ENCODE measurements around the gene GFY. TPM values are rescaled to one million over a fixed set of nuclear protein-coding genes. Genes with fewer than 3 reads are reported as not detected.

The GFY gene
- total RNA-seq, 1 donor from 2014 or later, result not detected

- Mint-ChIP-seq H3K27ac (no peak overlapping the region), H3K9me3 (no peaks in the 10 kb centered on the region), H3K4me3 (no peak overlapping the region), H3K36me3 (no peaks in the 10 kb centered on the region), H3K4me1 (peaks cover 5% of the 10 kb centered on the region), H3K27me3 (ENCODE audit: low read depth) (peaks cover 99% of the 10 kb centered on the region)
- no peak for DNase-seq (ENCODE audit: low spot score in 2 of 2, unreplicated experiment in 2 of 2)
- no peak for TF ChIP-seq CTCF (IDR thresholded peaks at IDR 0.05; ENCODE audit: unreplicated experiment)
These were observed 10.5 kb downstream of the GFY start for GRCh38 chr19:49435670-49436069.

- Mint-ChIP-seq H3K27me3 (ENCODE audit: low read depth) (peaks cover 97% of the 10 kb centered on the region), H3K36me3 (no peaks in the 10 kb centered on the region), H3K9me3 (no peaks in the 10 kb centered on the region), H3K27ac (no peak overlapping the region), H3K4me1 (peaks cover 9% of the 10 kb centered on the region), H3K4me3 (no peak overlapping the region)
- TF ChIP-seq CTCF (IDR thresholded peaks at IDR 0.05; ENCODE audit: unreplicated experiment), result no peak
- DNase-seq (ENCODE audit: low spot score in 2 of 2, unreplicated experiment in 2 of 2), result peak in 1 of 2 experiments; percentile 50
These were observed 11.3 kb downstream of the GFY start for GRCh38 chr19:49436381-49437017.

- no peak overlapping the region for H3K27ac Mint-ChIP-seq
These were observed 12.0 kb downstream of the GFY start for GRCh38 chr19:49437231-49437630.

GRCh38 chr19:49438261-49438660 lies 13.1 kb downstream of the GFY start:
- H3K9me3 Mint-ChIP-seq, result no peaks in the 10 kb centered on the region
- TF ChIP-seq CTCF (IDR thresholded peaks at IDR 0.05; ENCODE audit: unreplicated experiment), result no peak
- DNase-seq (ENCODE audit: low spot score in 2 of 2, unreplicated experiment in 2 of 2), result no peak
- peaks cover 97% of the 10 kb centered on the region for H3K27me3 Mint-ChIP-seq (ENCODE audit: low read depth)
- no peak overlapping the region for H3K4me3 Mint-ChIP-seq
- no peaks in the 10 kb centered on the region for H3K36me3 Mint-ChIP-seq
- H3K4me1 Mint-ChIP-seq, result peaks cover 20% of the 10 kb centered on the region
- no peak overlapping the region for H3K27ac Mint-ChIP-seq

More at GRCh38 chr19:49437231-49437630, 12.0 kb downstream of the GFY start:
- no peak overlapping the region for H3K4me3 Mint-ChIP-seq
- no peak for TF ChIP-seq CTCF (IDR thresholded peaks at IDR 0.05; ENCODE audit: unreplicated experiment)
- no peaks in the 10 kb centered on the region for H3K9me3 Mint-ChIP-seq
- no peak for DNase-seq (ENCODE audit: low spot score in 2 of 2, unreplicated experiment in 2 of 2)
- peaks cover 17% of the 10 kb centered on the region for H3K4me1 Mint-ChIP-seq
- H3K27me3 Mint-ChIP-seq (ENCODE audit: low read depth), result peaks cover 97% of the 10 kb centered on the region
- H3K36me3 Mint-ChIP-seq, result no peaks in the 10 kb centered on the region

GRCh38 chr19:49439836-49440235 lies 14.6 kb downstream of the GFY start:
- no peaks in the 10 kb centered on the region for H3K9me3 Mint-ChIP-seq
- H3K4me1 Mint-ChIP-seq, result peaks cover 20% of the 10 kb centered on the region
- DNase-seq (ENCODE audit: low spot score in 2 of 2, unreplicated experiment in 2 of 2), result no peak
- TF ChIP-seq CTCF (IDR thresholded peaks at IDR 0.05; ENCODE audit: unreplicated experiment), result no peak
- no peak overlapping the region for H3K27ac Mint-ChIP-seq
- no peak overlapping the region for H3K4me3 Mint-ChIP-seq
- H3K27me3 Mint-ChIP-seq (ENCODE audit: low read depth), result peaks cover 84% of the 10 kb centered on the region
- H3K36me3 Mint-ChIP-seq, result no peaks in the 10 kb centered on the region

All from mesothelial cell of epicardium (in vitro differentiated cells).